ENCODE results near the gene CLIC1. TPM values are rescaled to one million over a fixed set of nuclear protein-coding genes. Genes with fewer than 3 reads are reported as not detected.

CLIC1 gene
- total and polyA plus RNA-seq, 2 experiments from 2014 or later, result 576 to 784 TPM

- no peaks in the 10 kb centered on the region for H3K4me1 ChIP-seq (ENCODE audit: insufficient read depth)
- H3K4me3 ChIP-seq, result no peak overlapping the region
- no peak overlapping the region for H3K27ac ChIP-seq
- WGBS, 2 experiments (ENCODE audit: low coverage in 1 of 2, low lambda C conversion rate in 2 of 2, missing lambda C conversion rate in 2 of 2), result 76% methylated on average over 5 of the region's 5 CpGs
- H3K9ac ChIP-seq, result no peak overlapping the region
- DNase-seq, result no peak
- H4K20me1 ChIP-seq (ENCODE audit: insufficient read depth), result no peaks in the 10 kb centered on the region
- no peaks in the 10 kb centered on the region for H3K79me2 ChIP-seq (ENCODE audit: insufficient read depth)
- no peaks in the 10 kb centered on the region for H3F3A ChIP-seq (ENCODE audit: insufficient read depth)
- H2AFZ ChIP-seq, result no peak overlapping the region
- no peaks in the 10 kb centered on the region for H3K27me3 ChIP-seq (replicated peaks; ENCODE audit: insufficient read depth)
- H3K36me3 ChIP-seq (ENCODE audit: low read depth), result no peaks in the 10 kb centered on the region
- no peaks in the 10 kb centered on the region for H3K9me2 ChIP-seq (ENCODE audit: insufficient read depth)
- H3K9me3 ChIP-seq (ENCODE audit: low read depth), result no peaks in the 10 kb centered on the region
- in situ Hi-C loops (cut with MboI), result no loop called here
- TF ChIP-seq EZH2 (IDR thresholded peaks at IDR 0.05; ENCODE audit: insufficient read depth, poor library complexity, severe bottlenecking) (no peak), EZH2phosphoT487 (IDR thresholded peaks at IDR 0.05; ENCODE audit: insufficient read depth, low read depth) (no peak)
- H3K4me2 ChIP-seq (ENCODE audit: unreplicated experiment), result no peak overlapping the region
Observed at GRCh38 chr6:31720196-31720770, 16.0 kb downstream of the CLIC1 start.

GRCh38 chr6:31719001-31719400, 17.3 kb downstream of the CLIC1 start:
- H3K27me3 ChIP-seq (replicated peaks; ENCODE audit: insufficient read depth), result no peaks in the 10 kb centered on the region
- no peaks in the 10 kb centered on the region for H3K9me2 ChIP-seq (ENCODE audit: insufficient read depth)
- H3K79me2 ChIP-seq (ENCODE audit: insufficient read depth), result no peaks in the 10 kb centered on the region
- 74 to 86% methylated on average over 5 to 6 of the region's 6 CpGs for WGBS, 2 experiments (ENCODE audit: low coverage in 1 of 2, low lambda C conversion rate in 2 of 2, missing lambda C conversion rate in 2 of 2)
- H2AFZ ChIP-seq, result no peak overlapping the region
- no peaks in the 10 kb centered on the region for H4K20me1 ChIP-seq (ENCODE audit: insufficient read depth)
- H3K4me2 ChIP-seq (ENCODE audit: unreplicated experiment), result no peak overlapping the region
- no peak overlapping the region for H3K9ac ChIP-seq
- H3F3A ChIP-seq (ENCODE audit: insufficient read depth), result no peaks in the 10 kb centered on the region
- no peak for DNase-seq
- H3K9me3 ChIP-seq (ENCODE audit: low read depth), result no peaks in the 10 kb centered on the region
- H3K27ac ChIP-seq, result no peak overlapping the region
- no peak for TF ChIP-seq EZH2 (IDR thresholded peaks at IDR 0.05; ENCODE audit: insufficient read depth, poor library complexity, severe bottlenecking)
- TF ChIP-seq EZH2phosphoT487 (IDR thresholded peaks at IDR 0.05; ENCODE audit: insufficient read depth, low read depth), result no peak
- H3K4me3 ChIP-seq, result no peak overlapping the region
- H3K4me1 ChIP-seq (ENCODE audit: insufficient read depth), result no peaks in the 10 kb centered on the region
- no peaks in the 10 kb centered on the region for H3K36me3 ChIP-seq (ENCODE audit: low read depth)
- in situ Hi-C loops (cut with MboI), result no loop called here

GRCh38 chr6:31718265-31718664, 18.1 kb downstream of the CLIC1 start:
- H3K4me2 ChIP-seq (ENCODE audit: unreplicated experiment), result no peak overlapping the region
- H2AFZ ChIP-seq, result no peak overlapping the region
- H4K20me1 ChIP-seq (ENCODE audit: insufficient read depth), result no peaks in the 10 kb centered on the region
- no peak overlapping the region for H3K4me3 ChIP-seq
- H3K9me3 ChIP-seq (ENCODE audit: low read depth), result no peaks in the 10 kb centered on the region
- H3K27ac ChIP-seq, result no peak overlapping the region
- no peaks in the 10 kb centered on the region for H3K36me3 ChIP-seq (ENCODE audit: low read depth)
- no peaks in the 10 kb centered on the region for H3K9me2 ChIP-seq (ENCODE audit: insufficient read depth)
- WGBS, 2 experiments (ENCODE audit: low coverage in 1 of 2, low lambda C conversion rate in 2 of 2, missing lambda C conversion rate in 2 of 2), result 21 to 50% methylated on average over 1 of the region's 1 CpG
- no peaks in the 10 kb centered on the region for H3K4me1 ChIP-seq (ENCODE audit: insufficient read depth)
- no peak overlapping the region for H3K9ac ChIP-seq
- no peaks in the 10 kb centered on the region for H3K79me2 ChIP-seq (ENCODE audit: insufficient read depth)
- no peaks in the 10 kb centered on the region for H3F3A ChIP-seq (ENCODE audit: insufficient read depth)
- no peaks in the 10 kb centered on the region for H3K27me3 ChIP-seq (replicated peaks; ENCODE audit: insufficient read depth)
- in situ Hi-C loops (cut with MboI), result no loop called here
- no peak for DNase-seq
- TF ChIP-seq EZH2phosphoT487 (IDR thresholded peaks at IDR 0.05; ENCODE audit: insufficient read depth, low read depth), result no peak
- TF ChIP-seq EZH2 (IDR thresholded peaks at IDR 0.05; ENCODE audit: insufficient read depth, poor library complexity, severe bottlenecking), result no peak

GRCh38 chr6:31717499-31718222, 18.7 kb downstream of the CLIC1 start:
- Histone ChIP-seq H3K36me3 (ENCODE audit: low read depth) (no peaks in the 10 kb centered on the region), H4K20me1 (ENCODE audit: insufficient read depth) (no peaks in the 10 kb centered on the region), H3K9ac (no peak overlapping the region), H3K9me3 (ENCODE audit: low read depth) (no peaks in the 10 kb centered on the region), H3K27ac (no peak overlapping the region), H3K9me2 (ENCODE audit: insufficient read depth) (no peaks in the 10 kb centered on the region), H3K4me1 (ENCODE audit: insufficient read depth) (no peaks in the 10 kb centered on the region), H3K27me3 (replicated peaks; ENCODE audit: insufficient read depth) (no peaks in the 10 kb centered on the region), H2AFZ (no peak overlapping the region), H3K79me2 (ENCODE audit: insufficient read depth) (no peaks in the 10 kb centered on the region), H3K4me3 (no peak overlapping the region), H3K4me2 (ENCODE audit: unreplicated experiment) (no peak overlapping the region), H3F3A (ENCODE audit: insufficient read depth) (no peaks in the 10 kb centered on the region)
- in situ Hi-C loops (cut with MboI), result no loop called here
- DNase-seq, result no peak
- TF ChIP-seq EZH2 (IDR thresholded peaks at IDR 0.05; ENCODE audit: insufficient read depth, poor library complexity, severe bottlenecking) (no peak), EZH2phosphoT487 (IDR thresholded peaks at IDR 0.05; ENCODE audit: insufficient read depth, low read depth) (no peak)
- WGBS, 2 experiments (ENCODE audit: low coverage in 1 of 2, low lambda C conversion rate in 2 of 2, missing lambda C conversion rate in 2 of 2), result 59 to 61% methylated on average over 10 of the region's 10 CpGs
